Mucosa of stomach (tissue), 1 donor: ENCODE results near the gene SBF1.
"Not testable (repeated sequence)": the region's sequence is repeated elsewhere in the genome, so short reads cannot be mapped to it uniquely, and the experiment has no call there.

Experiments used
- H3K27me3 ChIP-seq: one replicate; pipeline ENCODE4 v1.7.0; 2013; ENCODE audit warnings: mild to moderate bottlenecking, low read length; ENCODE audit not compliant: control insufficient read depth, insufficient read depth
- H3K36me3 ChIP-seq: one replicate; pipeline ENCODE4 v1.7.0; 2013; ENCODE audit warnings: low read length; ENCODE audit not compliant: control insufficient read depth, insufficient read depth
- H3K4me1 ChIP-seq: one replicate; pipeline ENCODE4 v1.7.0; 2013; ENCODE audit warnings: mild to moderate bottlenecking, low read length; ENCODE audit not compliant: control insufficient read depth, insufficient read depth
- H3K4me3 ChIP-seq: one replicate; pipeline ENCODE4 v1.7.0; 2013; ENCODE audit warnings: low read length
- H3K9ac ChIP-seq: one replicate; pipeline ENCODE4 v1.7.0; 2013; ENCODE audit warnings: mild to moderate bottlenecking, low read length, moderate library complexity
- H3K9me3 ChIP-seq: one replicate; pipeline ENCODE4 v1.7.0; 2013; ENCODE audit warnings: mild to moderate bottlenecking, low read length, moderate library complexity; ENCODE audit not compliant: control insufficient read depth
- donor health status: Pancreatic carcinoma.

The SBF1 gene

DNA sequence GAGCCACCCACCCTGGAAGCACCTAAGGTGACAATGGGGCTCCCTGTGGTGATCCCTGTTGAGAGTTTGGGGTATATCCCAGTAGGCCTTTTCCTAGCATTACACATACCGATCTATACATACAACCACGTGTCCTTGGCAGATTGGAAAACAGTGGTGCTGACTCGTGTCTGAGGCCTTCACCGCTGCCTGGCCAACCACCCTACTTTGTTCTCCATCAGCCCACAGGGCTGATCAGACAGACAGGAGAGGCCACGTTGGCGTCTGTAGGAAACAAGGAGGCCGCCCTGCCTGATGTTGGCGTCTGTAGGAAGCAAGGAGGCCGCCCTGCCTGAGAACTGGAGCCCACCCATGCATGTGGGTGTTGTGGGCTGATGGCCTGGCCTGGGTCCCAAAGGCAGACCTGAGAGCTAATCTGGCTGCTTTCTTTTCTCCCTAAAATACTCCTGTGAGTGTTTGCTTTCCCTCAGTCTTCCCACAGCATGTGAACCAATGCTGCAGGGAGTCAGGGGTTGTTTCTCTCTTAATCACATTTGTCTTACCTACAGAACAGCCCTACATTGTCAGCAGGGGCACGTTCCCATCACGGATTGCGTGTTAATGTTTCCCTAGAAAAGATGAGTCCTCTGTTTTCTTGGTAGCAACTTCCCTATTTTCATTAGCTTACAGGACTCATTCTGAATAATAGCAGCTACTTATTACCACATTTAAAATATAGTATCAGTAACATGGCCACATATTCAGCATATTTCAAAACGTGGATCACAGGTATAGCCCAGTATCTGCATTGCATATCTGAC lies 57.2 kb downstream of the SBF1 start:
- Histone ChIP-seq H3K4me1 (no peaks in the 10 kb centered on the region), H3K9ac (no peak overlapping the region), H3K36me3 (peaks cover 38% of the 10 kb centered on the region), H3K27me3 (no peaks in the 10 kb centered on the region), H3K9me3 (no peaks in the 10 kb centered on the region), H3K4me3 (no peak overlapping the region)

DNA sequence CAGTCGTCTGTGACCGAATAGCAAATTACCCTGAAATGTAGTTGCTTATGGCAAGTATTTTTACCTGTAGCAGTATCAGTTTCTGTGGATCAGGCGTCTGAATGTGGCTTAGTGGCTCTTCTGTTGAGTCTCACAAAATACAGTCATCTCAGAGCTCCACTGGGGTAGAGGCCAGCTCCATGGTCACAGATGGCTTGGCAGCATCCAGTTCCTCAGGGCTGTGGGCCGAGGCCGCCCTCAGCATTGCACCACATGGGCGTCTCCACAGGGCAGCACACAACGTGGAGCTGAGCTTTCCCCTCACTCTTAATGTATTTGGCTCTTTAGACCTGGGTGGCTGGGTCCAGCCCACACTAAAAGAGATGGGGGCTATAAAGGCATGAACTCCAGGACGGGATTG lies 57.8 kb downstream of the SBF1 start:
- H3K27me3 ChIP-seq, result no peaks in the 10 kb centered on the region
- peaks cover 32% of the 10 kb centered on the region for H3K36me3 ChIP-seq
- H3K4me3 ChIP-seq, result no peak overlapping the region
- H3K4me1 ChIP-seq, result no peaks in the 10 kb centered on the region
- H3K9ac ChIP-seq, result no peak overlapping the region
- H3K9me3 ChIP-seq, result no peaks in the 10 kb centered on the region

DNA sequence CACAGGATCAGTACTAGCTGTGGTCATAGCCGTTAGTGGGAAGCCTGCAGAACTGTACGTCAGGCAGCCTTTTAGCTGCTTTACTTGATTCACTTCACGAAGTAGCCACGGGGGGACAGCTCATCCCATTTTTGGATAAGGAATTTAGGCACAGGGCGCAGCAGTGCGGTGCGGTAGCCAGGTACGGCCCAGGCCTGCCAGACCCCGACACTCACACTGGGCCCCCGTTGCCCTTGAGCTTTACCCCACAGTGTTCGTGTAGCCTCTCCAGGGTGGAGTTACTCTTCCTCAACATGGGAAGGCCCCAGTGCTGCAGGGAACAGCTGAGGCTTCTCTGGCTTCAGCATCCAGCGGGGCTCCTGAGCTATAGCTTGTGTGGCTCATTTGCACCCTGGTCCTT lies 59.4 kb downstream of the SBF1 start:
- Histone ChIP-seq H3K27me3 (no peaks in the 10 kb centered on the region), H3K4me3 (no peak overlapping the region), H3K4me1 (no peaks in the 10 kb centered on the region), H3K9ac (no peak overlapping the region), H3K36me3 (peaks cover 28% of the 10 kb centered on the region), H3K9me3 (no peaks in the 10 kb centered on the region)

- H3K36me3 ChIP-seq, result peaks cover 21% of the 10 kb centered on the region
- H3K27me3 ChIP-seq, result no peaks in the 10 kb centered on the region
- no peaks in the 10 kb centered on the region for H3K4me1 ChIP-seq
- H3K4me3 ChIP-seq, result no peak overlapping the region
- H3K9ac ChIP-seq, result no peak overlapping the region
- H3K9me3 ChIP-seq, result no peaks in the 10 kb centered on the region
Measured at GRCh38 chr22:50414476-50415248, 60.2 kb downstream of the SBF1 start.

GRCh38 chr22:50408954-50409353 lies 65.9 kb downstream of the SBF1 start:
- H3K4me1 ChIP-seq, H3K36me3 ChIP-seq, H3K27me3 ChIP-seq, H3K9me3 ChIP-seq, H3K4me3 ChIP-seq, H3K9ac ChIP-seq: not testable (repeated sequence)

- no peaks in the 10 kb centered on the region for H3K27me3 ChIP-seq
- H3K36me3 ChIP-seq, result no peaks in the 10 kb centered on the region
- no peaks in the 10 kb centered on the region for H3K9me3 ChIP-seq
- H3K4me1 ChIP-seq, result peaks cover 4% of the 10 kb centered on the region
- no peak overlapping the region for H3K4me3 ChIP-seq
- no peak overlapping the region for H3K9ac ChIP-seq
Measured at GRCh38 chr22:50408311-50408710, 66.5 kb downstream of the SBF1 start.

DNA sequence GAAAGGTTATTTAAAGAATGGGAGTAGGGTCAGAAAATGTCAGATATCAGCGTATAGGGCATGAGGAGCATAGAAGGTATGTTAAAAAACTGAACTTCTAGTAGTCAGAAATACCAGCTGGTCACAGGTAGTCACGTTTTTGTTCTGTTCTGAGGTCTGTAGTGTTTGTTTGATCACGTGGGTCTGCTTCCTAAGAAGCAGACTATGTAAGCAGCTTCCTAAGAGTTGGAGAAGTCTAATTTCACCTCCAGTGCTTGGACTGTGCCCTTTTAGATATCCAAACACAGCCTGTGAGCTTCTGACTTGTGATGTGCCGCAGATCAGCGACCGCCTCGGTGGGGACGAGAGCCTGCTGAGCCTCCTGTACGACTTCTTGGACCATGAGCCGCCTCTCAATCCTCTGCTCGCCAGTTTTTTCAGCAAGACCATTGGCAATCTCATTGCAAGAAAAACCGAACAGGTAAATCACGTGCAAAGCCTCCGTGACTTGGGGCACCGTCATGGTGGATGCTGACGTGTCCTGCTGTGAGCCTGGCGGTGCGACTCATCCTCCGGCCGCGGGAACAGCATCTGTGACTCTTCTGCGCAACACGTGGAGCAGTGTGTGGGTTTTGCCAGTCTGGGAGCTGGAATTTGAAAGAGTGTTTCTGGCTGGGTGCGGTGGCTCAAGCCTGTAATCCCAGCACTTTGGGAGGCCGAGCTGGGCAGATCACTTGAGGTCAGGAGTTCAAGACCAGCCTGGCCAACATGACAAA lies 68.2 kb downstream of the SBF1 start:
- Histone ChIP-seq H3K36me3 (no peaks in the 10 kb centered on the region), H3K9me3 (no peaks in the 10 kb centered on the region), H3K4me1 (peaks cover 5% of the 10 kb centered on the region), H3K9ac (no peak overlapping the region), H3K4me3 (no peak overlapping the region), H3K27me3 (no peaks in the 10 kb centered on the region)

- Histone ChIP-seq H3K4me3 (no peak overlapping the region), H3K9ac (no peak overlapping the region), H3K27me3 (no peaks in the 10 kb centered on the region), H3K9me3 (no peaks in the 10 kb centered on the region), H3K4me1 (peaks cover 11% of the 10 kb centered on the region), H3K36me3 (no peaks in the 10 kb centered on the region)
Measured at GRCh38 chr22:50403701-50404101, 71.1 kb downstream of the SBF1 start.

DNA sequence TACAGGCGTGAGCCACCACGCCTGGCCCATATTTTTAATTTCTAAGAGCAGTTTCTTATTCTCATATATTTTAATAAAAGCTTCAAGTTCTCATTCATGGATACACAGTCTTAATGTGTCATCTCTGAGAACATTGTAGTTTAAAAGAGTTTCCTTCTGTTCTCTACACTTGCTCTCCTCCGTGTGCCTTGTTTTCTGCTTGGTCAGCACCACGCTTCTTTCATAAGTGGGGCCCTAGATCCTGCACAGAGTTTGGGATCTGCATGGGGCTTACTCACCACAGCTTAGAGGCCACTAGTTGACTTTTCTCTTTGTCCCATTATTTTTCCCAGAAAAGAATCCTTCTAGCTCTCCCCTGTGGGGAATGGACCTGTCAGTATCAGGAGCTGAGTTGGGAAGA lies 72.9 kb downstream of the SBF1 start:
- no peaks in the 10 kb centered on the region for H3K9me3 ChIP-seq
- no peaks in the 10 kb centered on the region for H3K36me3 ChIP-seq
- no peak overlapping the region for H3K4me3 ChIP-seq
- H3K4me1 ChIP-seq, result peaks cover 12% of the 10 kb centered on the region
- no peak overlapping the region for H3K9ac ChIP-seq
- H3K27me3 ChIP-seq, result no peaks in the 10 kb centered on the region

- no peaks in the 10 kb centered on the region for H3K27me3 ChIP-seq
- no peaks in the 10 kb centered on the region for H3K36me3 ChIP-seq
- no peak overlapping the region for H3K4me3 ChIP-seq
- no peaks in the 10 kb centered on the region for H3K9me3 ChIP-seq
- H3K4me1 ChIP-seq, result peaks cover 18% of the 10 kb centered on the region
- H3K9ac ChIP-seq, result no peak overlapping the region
Measured at GRCh38 chr22:50400931-50401330, 73.9 kb downstream of the SBF1 start.

- no peak overlapping the region for H3K4me3 ChIP-seq
- no peaks in the 10 kb centered on the region for H3K36me3 ChIP-seq
- no peak overlapping the region for H3K9ac ChIP-seq
Measured at GRCh38 chr22:50400406-50400805, 74.4 kb downstream of the SBF1 start.

GRCh38 chr22:50399751-50400331 lies 75.0 kb downstream of the SBF1 start:
- H3K9ac ChIP-seq, result no peak overlapping the region
- H3K9me3 ChIP-seq, result no peaks in the 10 kb centered on the region
- H3K4me3 ChIP-seq, result no peak overlapping the region
- H3K36me3 ChIP-seq, result no peaks in the 10 kb centered on the region
- H3K27me3 ChIP-seq, result no peaks in the 10 kb centered on the region
- H3K4me1 ChIP-seq, result peaks cover 18% of the 10 kb centered on the region

More at GRCh38 chr22:50400406-50400805, 74.4 kb downstream of the SBF1 start:
- no peaks in the 10 kb centered on the region for H3K9me3 ChIP-seq
- no peaks in the 10 kb centered on the region for H3K27me3 ChIP-seq
- peaks cover 18% of the 10 kb centered on the region for H3K4me1 ChIP-seq
